GM21526 (cell line): ENCODE data around the gene PDE1C.

Experiments used
- ATAC-seq: cut with Tn5 transposase; IDR thresholded peaks from one replicate; pipeline ENCODE4 v1.9.1; 2021; ENCODE audit warnings: moderate library complexity; ENCODE audit not compliant: unreplicated experiment, low FRiP score

The PDE1C gene

GRCh38 chr7:32001948-32002347, 68.3 kb downstream of the PDE1C start:
- no peak for ATAC-seq

GRCh38 chr7:31997423-31997822, 72.8 kb downstream of the PDE1C start:
- ATAC-seq, result no peak

- no peak for ATAC-seq
These were observed 75.1 kb downstream of the PDE1C start for GRCh38 chr7:31995134-31995533.

GRCh38 chr7:31991846-31992245, 78.4 kb downstream of the PDE1C start:
- ATAC-seq, result no peak

GRCh38 chr7:31991406-31991805, 78.8 kb downstream of the PDE1C start:
- ATAC-seq, result no peak

GRCh38 chr7:31986878-31987518, 83.2 kb downstream of the PDE1C start:
- ATAC-seq, result no peak

GRCh38 chr7:31982962-31983361, 87.2 kb downstream of the PDE1C start:
- ATAC-seq, result no peak

GRCh38 chr7:31981874-31982390, 88.3 kb downstream of the PDE1C start:
- no peak for ATAC-seq

- no peak for ATAC-seq
These were observed 90.4 kb downstream of the PDE1C start for GRCh38 chr7:31979690-31980330.

- ATAC-seq, result no peak
These were observed 94.7 kb downstream of the PDE1C start for GRCh38 chr7:31975546-31975945.

- ATAC-seq, result no peak
These were observed 95.9 kb downstream of the PDE1C start for GRCh38 chr7:31974351-31974750.

- no peak for ATAC-seq
These were observed 99.0 kb downstream of the PDE1C start for GRCh38 chr7:31971049-31971667.

- no peak for ATAC-seq
These were observed 99.7 kb downstream of the PDE1C start for GRCh38 chr7:31970501-31970900.

- ATAC-seq, result no peak
These were observed 106.5 kb downstream of the PDE1C start for GRCh38 chr7:31963569-31964175.

- no peak for ATAC-seq
These were observed 108.0 kb downstream of the PDE1C start for GRCh38 chr7:31962246-31962645.

- ATAC-seq, result no peak
These were observed 112.0 kb downstream of the PDE1C start for GRCh38 chr7:31958226-31958625.

GRCh38 chr7:31957756-31958155, 112.5 kb downstream of the PDE1C start:
- no peak for ATAC-seq

GRCh38 chr7:31957090-31957720, 113.0 kb downstream of the PDE1C start:
- ATAC-seq, result no peak

- no peak for ATAC-seq
These were observed 114.6 kb downstream of the PDE1C start for GRCh38 chr7:31955641-31956040.

GRCh38 chr7:31955021-31955420, 115.2 kb downstream of the PDE1C start:
- no peak for ATAC-seq

- ATAC-seq, result no peak
These were observed 115.7 kb downstream of the PDE1C start for GRCh38 chr7:31954500-31954899.
